Measurements from ENCODE around the gene KLK6. TPM values are rescaled to one million over a fixed set of nuclear protein-coding genes. Genes with fewer than 3 reads are reported as not detected.
A peak's percentile ranks its signal among the peaks of the same experiment; 100 is the strongest.

The KLK6 gene
- total and polyA plus RNA-seq, 2 donors (not counting 3 experiments of a cell fraction or from before 2014, with no cell fraction given) = 0.12 TPM; not detected in 1

- no peak for DNase-seq (ENCODE audit: low read depth, low spot score)
- no peaks in the 10 kb centered on the region for H3K4me1 ChIP-seq (ENCODE audit: control insufficient read depth, extremely low read depth, insufficient read depth, low read length)
- dilution Hi-C loops (cut with MboI; ENCODE audit: extremely low pct_ligation_motif_present, low sequenced_read_pairs) = no loop called here
- intact Hi-C loops (cut with micrococcal nuclease) = loop anchor here (10.0 kb wide), 1 partner anchor 1179 kb away; the partner anchor contains the start of gene ZNF841
- H3K27me3 ChIP-seq (ENCODE audit: control insufficient read depth in 2 of 2, insufficient read depth in 2 of 2, low read length in 2 of 2) = peaks cover 11 to 16% of the 10 kb centered on the region in 2 experiments
- no peak overlapping the region for H3K4me2 ChIP-seq (ENCODE audit: insufficient read depth, low read length)
- no peaks in the 10 kb centered on the region for H3K36me3 ChIP-seq (ENCODE audit: control insufficient read depth in 2 of 2, extremely low read depth in 1 of 2, insufficient read depth in 2 of 2, low read length in 2 of 2)
- no peaks in the 10 kb centered on the region for H3K9me3 ChIP-seq (replicated peaks; ENCODE audit: control insufficient read depth, insufficient read depth, low read length)
- no peaks in the 10 kb centered on the region for H3K9me1 ChIP-seq (replicated peaks; ENCODE audit: control insufficient read depth, extremely low read depth, insufficient read depth, low read length)
- no peaks in the 10 kb centered on the region for H4K20me1 ChIP-seq (replicated peaks; ENCODE audit: control insufficient read depth, extremely low read depth, insufficient read depth, low read length)
- TF ChIP-seq MAX (IDR thresholded peaks at IDR 0.05; ENCODE audit: insufficient read depth, insufficient read length) (no peak), GATA2 (IDR thresholded peaks at IDR 0.05; ENCODE audit: insufficient read depth, insufficient read length, low read depth, low read length) (no peak), JUN (IDR thresholded peaks at IDR 0.05; ENCODE audit: borderline replicate concordance, insufficient read depth, insufficient read length, low read depth) (no peak)
- no peaks in the 10 kb centered on the region for H3K79me2 ChIP-seq (ENCODE audit: control insufficient read depth, insufficient read depth, low read length)
- no peak overlapping the region for H2AFZ ChIP-seq (ENCODE audit: low read depth, low read length)
- BruUV-seq (replicated peaks) = no TSS peak
- CTCF ChIA-PET = interaction anchor here (0.7 kb wide), 1 partner anchor 9 kb away, joined by 3 read pairs; no protein-coding TSS in a partner anchor
- no peak overlapping the region for H3K9ac ChIP-seq (replicated peaks; ENCODE audit: extremely low read depth, insufficient read depth, low read length)
- H3K27ac ChIP-seq (ENCODE audit: insufficient read depth, low read depth, low read length) = no peak overlapping the region
- no peak for FAIRE-seq
- no peak overlapping the region for H3K4me3 ChIP-seq (replicated peaks in 1 of 3; ENCODE audit: insufficient read depth in 1 of 3, low read depth in 1 of 3, low read length in 3 of 3)
- POLR2A ChIA-PET = no interaction called here
These were observed 53.3 kb downstream of the KLK6 start for GRCh38 chr19:50916069-50916468.

GRCh38 chr19:50912727-50913716 lies 56.4 kb downstream of the KLK6 start:
- FAIRE-seq = no peak
- H3K79me2 ChIP-seq (ENCODE audit: control insufficient read depth, insufficient read depth, low read length) = no peaks in the 10 kb centered on the region
- H3K27me3 ChIP-seq (ENCODE audit: control insufficient read depth in 2 of 2, insufficient read depth in 2 of 2, low read length in 2 of 2) = peaks cover 18 to 24% of the 10 kb centered on the region in 2 experiments
- no peak overlapping the region for H3K27ac ChIP-seq (ENCODE audit: insufficient read depth, low read depth, low read length)
- H3K36me3 ChIP-seq (ENCODE audit: control insufficient read depth in 2 of 2, extremely low read depth in 1 of 2, insufficient read depth in 2 of 2, low read length in 2 of 2) = no peaks in the 10 kb centered on the region
- TF ChIP-seq EZH2 (IDR thresholded peaks at IDR 0.05; ENCODE audit: borderline replicate concordance, low read depth, low read length, severe bottlenecking) (peak; percentile 50), GATA2 (IDR thresholded peaks at IDR 0.05; ENCODE audit: insufficient read depth, insufficient read length, low read depth, low read length) (no peak)
- no peaks in the 10 kb centered on the region for H3K4me1 ChIP-seq (ENCODE audit: control insufficient read depth, extremely low read depth, insufficient read depth, low read length)
- ChIA-PET POLR2A (no interaction called here), CTCF (interaction anchor here (0.8 kb wide), 1 partner anchor 9 kb away, joined by 3 read pairs; no protein-coding TSS in a partner anchor)
- no peak overlapping the region for H2AFZ ChIP-seq (ENCODE audit: low read depth, low read length)
- no peaks in the 10 kb centered on the region for H4K20me1 ChIP-seq (replicated peaks; ENCODE audit: control insufficient read depth, extremely low read depth, insufficient read depth, low read length)
- no peak overlapping the region for H3K4me3 ChIP-seq (replicated peaks in 1 of 3; ENCODE audit: insufficient read depth in 1 of 3, low read depth in 1 of 3, low read length in 3 of 3)
- DNase-seq (ENCODE audit: low read depth, low spot score) = no peak
- H3K4me2 ChIP-seq (ENCODE audit: insufficient read depth, low read length) = no peak overlapping the region
- dilution Hi-C loops (cut with MboI; ENCODE audit: extremely low pct_ligation_motif_present, low sequenced_read_pairs) = no loop called here
- no TSS peak for BruUV-seq (replicated peaks)
- H3K9ac ChIP-seq (replicated peaks; ENCODE audit: extremely low read depth, insufficient read depth, low read length) = no peak overlapping the region
- H3K9me3 ChIP-seq (replicated peaks; ENCODE audit: control insufficient read depth, insufficient read depth, low read length) = no peaks in the 10 kb centered on the region
- H3K9me1 ChIP-seq (replicated peaks; ENCODE audit: control insufficient read depth, extremely low read depth, insufficient read depth, low read length) = no peaks in the 10 kb centered on the region
- intact Hi-C loops (cut with micrococcal nuclease) = loop anchor here (10.0 kb wide), 1 partner anchor 1182 kb away; the partner anchor contains the start of gene ZNF841

Measured in endothelial cell of umbilical vein (primary cell).